GM19099 (cell line): ENCODE results near the gene PRRG2.

Experiments used
- POLR2A ChIP-seq: IDR thresholded peaks from 3 replicates; pipeline ENCODE4 v1.6.1; 2011; ENCODE audit warnings: low read depth; ENCODE audit not compliant: insufficient read length; ENCODE audit errors: extremely low read depth

PRRG2 gene

DNA sequence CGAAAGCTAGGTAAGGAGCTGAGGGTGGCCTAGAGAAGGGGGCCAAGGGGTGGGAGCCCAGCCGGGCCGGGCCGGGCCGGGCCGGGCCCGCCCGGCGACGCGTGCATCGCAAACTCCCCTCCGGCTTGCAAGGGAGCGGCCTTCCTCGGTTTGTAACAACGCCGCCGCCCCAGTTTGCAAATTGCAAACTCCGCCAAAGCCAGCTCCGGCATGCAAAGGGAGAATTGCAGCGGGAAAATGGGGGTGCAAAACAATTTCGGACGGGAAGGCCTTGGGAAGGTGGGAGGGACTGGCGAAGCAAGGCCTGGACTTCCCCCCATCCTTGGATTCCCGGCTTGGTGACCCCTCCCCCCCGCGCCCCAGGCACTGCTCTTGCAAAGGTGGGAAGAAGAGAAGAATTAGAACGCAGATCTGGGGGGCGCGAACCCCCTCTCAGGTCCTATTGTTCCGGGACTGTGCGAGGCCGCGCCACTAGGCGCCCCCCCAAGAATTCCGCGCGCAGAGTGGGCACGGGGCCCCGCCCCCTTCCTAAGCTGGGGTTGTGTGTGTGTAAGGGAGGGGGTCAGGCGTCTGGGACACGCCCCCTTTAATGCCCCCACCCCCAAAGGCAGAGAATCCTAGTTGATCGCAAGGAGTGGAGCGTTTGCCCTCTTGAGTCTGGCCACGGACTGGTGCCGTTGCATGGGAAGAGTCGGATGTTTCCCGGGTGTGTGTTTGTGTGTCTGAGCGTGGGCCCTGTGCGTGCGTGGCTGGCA, 10.8 kb downstream of the PRRG2 start:
- no peak for TF ChIP-seq POLR2A

DNA sequence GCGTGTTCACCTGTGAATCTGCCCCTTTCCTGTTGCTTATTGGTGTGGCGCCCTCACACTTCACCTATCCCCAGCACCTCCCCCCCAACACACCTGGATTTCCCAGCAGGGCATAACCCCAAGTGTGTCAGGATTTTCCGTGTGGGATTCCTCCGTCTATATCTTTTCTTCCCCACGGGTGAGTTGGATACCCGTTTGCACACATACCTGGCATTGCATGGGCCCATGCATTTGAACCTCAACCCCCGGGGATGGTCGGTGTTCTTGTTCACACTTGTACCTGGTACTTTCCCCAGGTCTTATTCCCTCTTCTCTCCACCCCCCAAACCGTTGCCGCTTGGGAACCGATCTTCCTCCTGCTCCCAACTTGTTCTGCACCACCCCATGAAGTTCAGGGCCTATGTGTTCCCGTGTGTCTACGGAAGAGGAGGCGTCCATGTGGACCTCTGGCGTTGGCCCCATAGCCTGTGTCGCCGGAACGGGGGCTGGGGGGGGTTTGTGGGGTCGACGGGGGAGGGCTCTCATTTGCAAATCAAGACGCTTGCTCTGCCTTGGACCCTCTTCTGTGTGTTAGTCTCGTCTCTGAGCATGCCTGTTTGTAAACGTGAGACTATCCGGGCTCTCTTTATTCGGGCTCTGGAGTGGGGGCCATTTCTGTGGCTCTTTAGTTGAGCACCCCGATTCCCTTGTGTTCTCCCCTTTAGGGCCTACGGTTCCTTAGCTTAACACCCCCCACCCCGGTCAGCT, 11.5 kb downstream of the PRRG2 start:
- no peak for TF ChIP-seq POLR2A

DNA sequence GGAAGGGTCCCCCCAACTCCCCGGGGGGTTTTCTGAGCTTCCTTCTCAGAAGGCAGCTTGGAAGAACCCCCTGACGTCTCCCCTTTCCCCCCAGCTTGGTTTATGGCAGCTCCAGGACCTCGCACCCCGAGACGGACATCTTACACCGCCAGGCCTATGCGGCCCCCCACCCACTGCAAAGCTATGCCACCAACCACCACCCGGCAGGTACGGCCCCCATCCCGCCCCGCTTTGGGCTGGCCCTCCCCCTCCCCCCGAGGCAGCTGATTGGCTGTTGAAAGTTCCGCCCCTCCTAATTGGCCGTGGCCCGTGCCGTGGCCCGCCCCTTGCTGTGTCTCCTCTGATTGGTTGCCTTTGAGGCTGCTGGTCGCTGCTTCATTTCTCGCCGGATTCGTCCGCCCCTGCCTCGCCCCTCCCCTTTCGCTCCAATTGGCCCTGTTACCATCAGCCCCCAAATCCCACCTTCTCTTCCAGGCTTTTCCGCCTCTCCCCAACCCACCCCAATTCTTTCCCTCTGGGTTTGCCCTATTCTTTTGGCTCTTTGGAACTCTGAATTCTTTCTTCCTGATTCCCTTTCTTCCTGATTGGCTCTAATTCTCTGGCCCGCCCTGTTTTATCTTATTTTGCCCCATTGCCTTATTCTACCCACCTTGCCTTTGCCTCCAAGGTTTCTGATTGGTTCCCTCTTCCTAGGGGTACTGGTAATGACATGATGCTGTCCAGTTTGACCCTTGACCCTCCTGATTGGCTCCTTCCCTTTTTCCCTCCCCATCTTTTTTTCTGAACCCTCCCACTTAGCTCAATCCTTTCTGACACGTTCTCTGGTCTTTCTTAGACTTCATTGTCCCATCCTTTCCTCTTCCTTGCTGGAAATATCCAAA, 12.4 kb downstream of the PRRG2 start:
- TF ChIP-seq POLR2A, result peak; percentile 30

DNA sequence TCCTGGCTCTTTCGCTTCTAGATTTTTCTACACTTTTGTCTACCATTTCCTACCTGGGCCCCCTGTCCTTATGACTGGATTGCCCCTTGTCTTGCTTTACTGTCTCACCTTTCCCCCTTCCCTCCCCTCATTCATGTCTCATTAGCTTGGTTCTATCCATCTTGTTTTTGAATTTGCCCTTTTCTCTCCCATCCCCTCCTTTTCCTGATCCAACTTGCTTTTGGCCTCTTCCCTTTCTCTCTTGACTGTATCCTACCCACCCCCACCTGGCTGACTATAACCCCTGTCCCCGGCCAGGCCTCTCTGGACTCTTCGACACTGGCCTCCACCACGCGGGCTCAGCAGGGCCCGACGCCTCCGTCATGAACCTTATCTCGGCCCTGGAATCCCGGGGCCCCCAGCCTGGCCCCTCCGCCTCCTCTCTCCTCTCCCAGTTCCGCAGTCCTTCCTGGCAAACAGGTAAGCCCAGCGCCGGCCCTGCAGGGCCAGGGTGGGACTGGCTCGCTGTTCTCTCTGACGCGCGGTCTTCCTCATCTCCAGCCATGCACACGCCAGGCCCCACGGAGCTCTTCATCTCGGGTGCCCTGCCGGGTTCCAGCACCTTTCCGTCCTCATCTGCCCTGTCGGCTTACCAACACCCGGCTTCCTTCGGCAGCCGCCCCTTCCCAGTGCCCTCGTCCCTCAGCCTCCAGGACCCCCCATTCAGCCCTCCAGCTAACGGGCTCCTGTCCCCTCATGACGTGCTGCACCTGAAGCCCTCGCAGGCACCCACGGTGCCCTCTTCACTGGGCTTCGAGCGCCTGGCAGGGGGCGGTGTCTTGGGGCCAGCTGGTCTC, 13.3 kb downstream of the PRRG2 start:
- no peak for TF ChIP-seq POLR2A

DNA sequence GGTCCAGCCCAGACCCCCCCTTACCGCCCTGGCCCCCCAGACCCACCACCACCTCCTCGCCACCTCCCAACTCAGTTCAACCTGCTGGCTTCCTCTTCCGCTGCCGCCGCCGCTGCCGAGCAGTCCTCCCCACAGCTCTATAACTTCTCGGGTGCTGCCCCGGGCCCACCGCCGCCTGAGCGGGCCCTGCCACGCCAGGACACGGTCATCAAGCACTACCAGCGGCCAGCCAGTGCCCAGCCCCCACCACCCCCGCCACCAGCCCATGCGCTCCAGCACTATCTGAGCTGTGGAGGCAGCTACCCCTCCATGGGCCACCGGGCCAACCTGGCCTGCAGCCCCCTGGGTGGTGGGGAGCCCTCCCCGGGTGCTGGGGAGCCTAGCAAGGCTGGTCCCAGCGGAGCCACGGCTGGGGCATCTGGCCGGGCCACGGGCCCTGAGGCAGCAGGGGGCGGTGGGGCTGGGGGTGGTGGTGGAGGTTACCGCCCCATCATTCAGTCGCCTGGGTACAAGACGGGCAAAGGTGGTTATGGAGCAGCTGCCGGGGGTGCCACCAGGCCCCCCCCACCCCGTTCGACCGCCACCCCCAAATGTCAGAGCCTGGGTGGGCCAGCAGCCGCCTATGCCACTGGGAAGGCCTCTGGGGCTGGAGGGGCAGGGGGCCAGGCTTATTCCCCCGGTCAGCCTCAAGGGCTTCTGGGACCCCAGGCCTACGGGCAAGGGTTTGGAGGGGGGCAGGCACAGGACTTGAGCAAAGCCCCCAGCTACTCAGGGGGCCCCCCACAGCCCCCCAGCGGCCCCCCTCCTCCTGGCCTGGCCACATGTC, 14.1 kb downstream of the PRRG2 start:
- TF ChIP-seq POLR2A, result no peak

DNA sequence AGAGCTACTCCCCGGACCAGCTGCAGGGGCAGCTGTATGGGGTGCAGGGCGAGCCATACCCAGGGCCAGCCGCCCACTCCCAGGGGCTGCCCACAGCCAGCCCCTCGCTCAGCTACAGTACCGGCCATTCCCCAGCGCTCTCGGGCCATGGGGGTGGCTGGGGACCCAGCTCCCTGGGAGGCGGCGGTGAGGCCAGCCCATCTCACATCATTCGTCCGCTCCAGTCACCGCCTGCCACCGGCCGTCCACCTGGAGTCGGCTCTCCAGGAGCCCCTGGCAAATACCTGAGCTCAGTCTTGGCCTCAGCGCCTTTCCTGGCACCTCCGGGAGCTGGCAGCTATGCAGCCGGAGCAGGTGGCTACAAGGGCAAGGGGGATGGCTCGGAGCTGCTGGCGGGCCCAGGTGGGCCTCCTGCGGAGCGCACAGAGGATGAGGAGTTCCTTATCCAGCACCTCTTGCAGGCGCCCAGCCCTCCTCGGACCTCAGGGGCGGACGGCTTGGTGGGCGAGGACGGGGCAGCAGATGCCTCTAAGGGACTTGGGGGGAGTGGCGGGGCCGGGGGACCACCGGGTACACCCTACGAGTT, 14.8 kb downstream of the PRRG2 start:
- no peak for TF ChIP-seq POLR2A

DNA sequence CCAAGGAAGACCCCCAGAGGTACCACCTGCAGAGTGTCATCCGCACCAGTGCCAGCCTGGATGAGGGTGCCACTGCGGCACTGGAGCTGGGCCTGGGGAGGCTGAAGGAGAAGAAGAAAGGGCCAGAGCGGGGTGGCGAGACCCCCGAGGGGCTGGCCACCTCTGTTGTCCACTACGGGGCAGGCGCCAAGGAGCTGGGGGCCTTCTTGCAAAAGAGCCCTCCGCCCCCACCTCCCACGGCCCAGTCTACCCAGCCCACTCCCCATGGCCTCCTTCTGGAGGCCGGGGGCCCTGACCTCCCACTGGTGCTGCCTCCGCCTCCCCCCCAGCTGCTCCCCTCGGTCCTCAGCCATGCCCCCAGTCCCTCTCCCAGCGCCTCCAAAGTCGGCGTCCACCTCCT, 15.3 kb downstream of the PRRG2 start:
- TF ChIP-seq POLR2A, result no peak

DNA sequence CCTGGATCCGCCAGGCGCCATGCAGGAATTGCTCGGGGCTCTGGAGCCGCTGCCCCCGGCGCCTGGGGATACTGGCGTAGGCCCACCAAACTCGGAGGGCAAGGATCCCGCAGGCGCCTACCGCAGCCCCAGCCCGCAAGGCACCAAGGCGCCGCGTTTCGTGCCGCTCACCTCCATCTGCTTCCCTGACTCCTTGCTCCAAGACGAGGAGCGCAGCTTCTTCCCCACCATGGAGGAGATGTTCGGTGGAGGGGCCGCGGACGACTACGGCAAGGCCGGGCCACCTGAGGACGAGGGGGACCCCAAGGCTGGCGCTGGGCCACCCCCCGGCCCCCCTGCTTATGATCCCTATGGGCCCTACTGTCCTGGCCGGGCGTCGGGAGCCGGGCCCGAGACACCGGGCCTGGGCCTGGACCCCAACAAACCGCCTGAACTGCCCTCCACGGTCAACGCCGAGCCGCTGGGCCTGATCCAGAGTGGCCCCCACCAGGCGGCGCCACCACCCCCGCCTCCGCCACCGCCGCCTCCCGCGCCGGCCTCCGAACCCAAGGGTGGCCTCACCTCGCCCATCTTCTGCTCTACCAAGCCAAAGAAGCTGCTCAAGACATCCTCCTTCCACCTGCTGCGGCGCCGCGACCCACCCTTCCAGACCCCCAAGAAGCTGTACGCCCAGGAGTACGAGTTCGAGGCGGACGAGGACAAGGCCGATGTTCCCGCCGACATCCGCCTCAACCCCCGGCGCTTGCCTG, 16.0 kb downstream of the PRRG2 start:
- TF ChIP-seq POLR2A, result no peak

DNA sequence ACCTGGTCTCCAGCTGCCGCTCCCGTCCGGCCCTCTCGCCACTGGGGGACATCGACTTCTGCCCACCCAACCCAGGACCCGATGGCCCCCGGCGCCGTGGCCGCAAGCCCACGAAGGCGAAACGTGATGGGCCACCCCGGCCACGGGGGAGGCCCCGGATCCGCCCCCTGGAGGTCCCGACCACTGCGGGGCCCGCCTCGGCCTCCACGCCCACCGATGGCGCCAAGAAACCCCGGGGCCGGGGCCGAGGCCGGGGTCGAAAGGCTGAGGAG, 16.5 kb downstream of the PRRG2 start:
- TF ChIP-seq POLR2A, result no peak

DNA sequence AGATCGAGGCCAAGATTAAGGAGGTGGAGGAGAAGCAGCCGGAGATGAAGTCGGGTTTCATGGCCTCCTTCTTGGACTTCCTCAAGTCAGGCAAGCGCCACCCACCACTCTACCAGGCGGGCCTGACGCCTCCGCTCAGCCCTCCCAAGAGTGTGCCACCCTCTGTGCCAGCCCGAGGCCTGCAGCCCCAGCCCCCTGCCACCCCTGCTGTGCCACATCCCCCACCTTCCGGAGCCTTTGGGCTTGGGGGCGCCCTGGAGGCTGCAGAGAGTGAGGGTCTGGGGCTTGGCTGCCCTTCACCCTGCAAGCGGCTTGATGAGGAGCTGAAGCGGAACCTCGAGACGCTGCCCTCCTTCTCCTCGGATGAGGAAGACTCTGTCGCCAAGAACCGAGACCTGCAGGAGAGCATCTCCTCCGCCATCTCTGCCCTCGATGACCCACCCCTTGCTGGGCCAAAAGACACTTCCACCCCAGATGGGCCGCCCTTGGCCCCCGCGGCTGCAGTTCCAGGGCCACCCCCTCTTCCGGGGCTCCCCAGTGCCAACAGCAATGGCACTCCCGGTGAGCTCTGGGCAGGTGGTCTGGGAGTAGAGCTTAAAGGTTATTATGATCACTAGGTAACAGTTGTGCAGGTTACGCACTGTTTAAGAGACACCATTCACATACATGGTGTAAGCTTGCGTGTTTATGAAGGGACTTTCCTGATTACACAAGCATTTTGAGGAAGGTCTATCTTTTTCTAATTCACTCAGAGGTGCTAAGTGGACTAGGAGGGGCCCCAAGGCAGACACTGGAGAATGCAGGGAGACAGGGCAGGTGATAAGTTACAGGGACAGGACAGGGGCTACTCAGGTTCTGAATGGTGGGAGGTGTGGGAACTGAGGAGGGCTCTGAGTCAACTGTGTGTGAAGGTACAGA, 18.5 kb downstream of the PRRG2 start:
- no peak for TF ChIP-seq POLR2A

DNA sequence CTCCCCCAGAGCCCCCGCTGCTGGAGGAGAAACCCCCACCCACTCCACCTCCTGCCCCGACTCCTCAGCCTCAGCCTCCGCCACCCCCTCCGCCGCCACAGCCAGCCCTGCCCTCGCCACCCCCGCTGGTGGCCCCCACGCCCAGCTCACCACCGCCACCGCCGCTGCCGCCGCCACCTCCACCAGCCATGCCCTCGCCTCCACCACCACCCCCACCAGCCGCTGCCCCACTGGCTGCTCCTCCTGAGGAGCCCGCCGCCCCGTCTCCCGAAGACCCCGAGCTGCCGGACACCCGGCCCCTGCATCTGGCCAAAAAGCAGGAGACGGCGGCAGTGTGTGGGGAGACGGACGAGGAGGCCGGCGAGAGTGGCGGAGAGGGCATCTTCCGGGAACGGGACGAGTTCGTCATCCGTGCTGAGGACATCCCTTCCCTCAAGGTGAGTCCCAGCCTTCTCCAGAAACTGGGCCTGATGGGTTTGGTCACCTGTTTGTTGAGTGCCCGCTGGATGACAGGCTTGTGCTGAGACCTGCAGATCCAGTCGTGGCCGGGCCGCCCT, 20.4 kb downstream of the PRRG2 start:
- no peak for TF ChIP-seq POLR2A

DNA sequence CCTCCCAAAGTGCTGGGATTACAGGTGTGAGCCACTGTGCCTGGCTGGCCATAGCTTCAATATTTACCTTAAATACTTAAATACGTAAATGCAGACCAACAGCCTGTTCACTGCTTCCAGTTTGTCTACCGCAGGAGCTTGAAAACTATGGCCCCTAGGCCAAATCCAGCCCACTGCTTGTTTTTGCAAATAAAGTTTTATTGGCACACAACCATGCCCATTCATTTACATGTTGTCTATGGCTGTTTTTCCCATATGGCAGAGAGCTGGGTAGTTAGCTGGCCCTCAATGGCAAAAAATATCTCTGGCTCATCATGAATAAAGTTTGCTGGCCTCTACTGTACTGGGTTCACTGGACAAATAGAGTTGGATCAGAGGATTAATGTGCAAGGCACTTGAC, 21.7 kb downstream of the PRRG2 start:
- TF ChIP-seq POLR2A, result no peak
